ENCODE data around the gene LRRC55.

Gene LRRC55

GRCh38 chr11:57233702-57234101 is 51.9 kb downstream of the LRRC55 start:
- Mint-ChIP-seq H3K4me1 (no peaks in the 10 kb centered on the region), H3K27me3 (peaks cover 56% of the 10 kb centered on the region), H3K36me3 (no peaks in the 10 kb centered on the region), H3K4me3 (no peak overlapping the region), H3K9me3 (no peaks in the 10 kb centered on the region), H3K27ac (no peak overlapping the region)

GRCh38 chr11:57235761-57236703 is 54.3 kb downstream of the LRRC55 start:
- H3K27me3 Mint-ChIP-seq = peaks cover 47% of the 10 kb centered on the region
- H3K36me3 Mint-ChIP-seq = no peaks in the 10 kb centered on the region
- no peaks in the 10 kb centered on the region for H3K9me3 Mint-ChIP-seq
- no peak overlapping the region for H3K4me3 Mint-ChIP-seq
- H3K4me1 Mint-ChIP-seq = no peaks in the 10 kb centered on the region
- H3K27ac Mint-ChIP-seq = no peak overlapping the region

GRCh38 chr11:57237204-57237681 is 55.5 kb downstream of the LRRC55 start, which contains the start of gene APLNR:
Gene APLNR (minus strand): TSS chr11:57237250. CDS start chr11:57237004, 246 bp downstream.
- peaks cover 37% of the 10 kb centered on the region for H3K27me3 Mint-ChIP-seq
- no peaks in the 10 kb centered on the region for H3K4me1 Mint-ChIP-seq
- no peaks in the 10 kb centered on the region for H3K9me3 Mint-ChIP-seq
- H3K36me3 Mint-ChIP-seq = no peaks in the 10 kb centered on the region
- H3K27ac Mint-ChIP-seq = no peak within 1 kb of the TSS
- H3K4me3 Mint-ChIP-seq = no peak within 1 kb of the TSS

- H3K36me3 Mint-ChIP-seq = no peaks in the 10 kb centered on the region
- H3K27ac Mint-ChIP-seq = no peak overlapping the region
- H3K27me3 Mint-ChIP-seq = peaks cover 24% of the 10 kb centered on the region
- no peaks in the 10 kb centered on the region for H3K9me3 Mint-ChIP-seq
- H3K4me3 Mint-ChIP-seq = no peak overlapping the region
- no peaks in the 10 kb centered on the region for H3K4me1 Mint-ChIP-seq
Measured at GRCh38 chr11:57239348-57239747, 57.6 kb downstream of the LRRC55 start.

GRCh38 chr11:57240007-57240406 is 58.3 kb downstream of the LRRC55 start:
- H3K4me1 Mint-ChIP-seq = peaks cover 6% of the 10 kb centered on the region
- H3K9me3 Mint-ChIP-seq = no peaks in the 10 kb centered on the region
- H3K27ac Mint-ChIP-seq = no peak overlapping the region
- peaks cover 19% of the 10 kb centered on the region for H3K27me3 Mint-ChIP-seq
- no peak overlapping the region for H3K4me3 Mint-ChIP-seq
- no peaks in the 10 kb centered on the region for H3K36me3 Mint-ChIP-seq

GRCh38 chr11:57240757-57241156 is 59.0 kb downstream of the LRRC55 start:
- H3K4me1 Mint-ChIP-seq = peaks cover 10% of the 10 kb centered on the region
- no peaks in the 10 kb centered on the region for H3K9me3 Mint-ChIP-seq
- peaks cover 13% of the 10 kb centered on the region for H3K27me3 Mint-ChIP-seq
- no peaks in the 10 kb centered on the region for H3K36me3 Mint-ChIP-seq
- no peak overlapping the region for H3K4me3 Mint-ChIP-seq
- H3K27ac Mint-ChIP-seq = no peak overlapping the region
